ENCODE results near the gene SHC3.

DNA sequence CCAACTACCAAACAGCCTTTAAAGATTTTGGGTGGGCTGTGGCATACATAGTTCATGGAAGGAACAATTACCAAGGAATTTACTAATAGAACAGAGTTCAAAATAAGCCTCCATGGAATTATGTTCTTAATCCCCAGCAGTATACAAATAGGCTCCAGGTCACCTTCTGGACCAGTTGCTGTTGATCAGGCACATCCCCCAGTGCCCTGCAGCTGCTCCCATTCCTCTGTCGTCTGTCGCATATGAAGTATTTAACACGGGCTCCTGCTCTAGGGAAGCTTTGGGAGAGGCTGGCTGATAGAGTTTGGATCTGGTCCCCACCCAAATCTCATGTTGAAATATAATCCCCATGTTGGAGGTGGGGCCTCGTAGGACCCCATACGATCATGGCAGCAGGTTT lies 17.8 kb downstream of the SHC3 start:
- TF ChIP-seq, protein P1, sequence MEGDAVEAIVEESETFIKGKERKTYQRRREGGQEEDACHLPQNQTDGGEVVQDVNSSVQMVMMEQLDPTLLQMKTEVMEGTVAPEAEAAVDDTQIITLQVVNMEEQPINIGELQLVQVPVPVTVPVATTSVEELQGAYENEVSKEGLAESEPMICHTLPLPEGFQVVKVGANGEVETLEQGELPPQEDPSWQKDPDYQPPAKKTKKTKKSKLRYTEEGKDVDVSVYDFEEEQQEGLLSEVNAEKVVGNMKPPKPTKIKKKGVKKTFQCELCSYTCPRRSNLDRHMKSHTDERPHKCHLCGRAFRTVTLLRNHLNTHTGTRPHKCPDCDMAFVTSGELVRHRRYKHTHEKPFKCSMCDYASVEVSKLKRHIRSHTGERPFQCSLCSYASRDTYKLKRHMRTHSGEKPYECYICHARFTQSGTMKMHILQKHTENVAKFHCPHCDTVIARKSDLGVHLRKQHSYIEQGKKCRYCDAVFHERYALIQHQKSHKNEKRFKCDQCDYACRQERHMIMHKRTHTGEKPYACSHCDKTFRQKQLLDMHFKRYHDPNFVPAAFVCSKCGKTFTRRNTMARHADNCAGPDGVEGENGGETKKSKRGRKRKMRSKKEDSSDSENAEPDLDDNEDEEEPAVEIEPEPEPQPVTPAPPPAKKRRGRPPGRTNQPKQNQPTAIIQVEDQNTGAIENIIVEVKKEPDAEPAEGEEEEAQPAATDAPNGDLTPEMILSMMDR (conservative IDR thresholded peaks at IDR 0.05; ENCODE audit: low read depth in 2 of 2) = no peak
- no peak for TF ChIP-seq EZH2 (IDR thresholded peaks at IDR 0.05; ENCODE audit: low read depth, unreplicated experiment)

All from GM23338 (cell line).